Rectal smooth muscle tissue (tissue), 1 donor: Measurements from ENCODE around the gene TP53RK.

Experiments used
- H3K27ac ChIP-seq: one replicate; pipeline ENCODE4 v1.7.0; 2013; ENCODE audit warnings: low read depth, low read length, inconsistent platforms
- H3K27me3 ChIP-seq: one replicate; pipeline ENCODE4 v1.7.0; 2013; ENCODE audit warnings: low read length; ENCODE audit not compliant: control insufficient read depth, insufficient read depth
- H3K36me3 ChIP-seq: one replicate; pipeline ENCODE4 v1.7.0; 2013; ENCODE audit warnings: low read length; ENCODE audit not compliant: control insufficient read depth, insufficient read depth
- H3K4me1 ChIP-seq: one replicate; pipeline ENCODE4 v1.7.0; 2013; ENCODE audit warnings: low read length; ENCODE audit not compliant: control insufficient read depth, insufficient read depth
- H3K4me3 ChIP-seq: one replicate; pipeline ENCODE4 v1.7.0; 2013; ENCODE audit warnings: low read length
- H3K9ac ChIP-seq: one replicate; pipeline ENCODE4 v1.7.0; 2013; ENCODE audit warnings: low read length

TP53RK gene

DNA sequence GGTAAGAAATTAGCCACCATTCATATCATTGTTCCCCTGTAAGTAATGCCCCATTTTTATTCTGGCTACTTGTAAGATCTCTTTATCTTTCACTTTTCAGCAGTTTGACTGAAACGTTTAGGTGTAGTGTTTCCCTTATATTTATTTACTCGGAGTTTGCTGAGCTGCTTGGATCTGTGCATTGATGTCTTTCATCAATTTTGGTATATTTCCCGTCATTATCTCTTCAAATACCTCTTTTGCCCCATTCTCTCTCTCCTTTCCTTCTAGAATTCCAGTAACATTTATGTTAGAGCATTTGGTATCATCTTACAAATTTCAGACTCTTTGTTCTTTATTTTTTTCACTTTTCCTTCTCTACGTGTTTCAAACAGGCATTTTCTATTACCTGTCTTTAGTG is 28.8 kb downstream of the TP53RK start:
- Histone ChIP-seq H3K9ac (no peak overlapping the region), H3K36me3 (no peaks in the 10 kb centered on the region), H3K27me3 (no peaks in the 10 kb centered on the region), H3K27ac (no peak overlapping the region), H3K4me1 (no peaks in the 10 kb centered on the region), H3K4me3 (no peak overlapping the region)

DNA sequence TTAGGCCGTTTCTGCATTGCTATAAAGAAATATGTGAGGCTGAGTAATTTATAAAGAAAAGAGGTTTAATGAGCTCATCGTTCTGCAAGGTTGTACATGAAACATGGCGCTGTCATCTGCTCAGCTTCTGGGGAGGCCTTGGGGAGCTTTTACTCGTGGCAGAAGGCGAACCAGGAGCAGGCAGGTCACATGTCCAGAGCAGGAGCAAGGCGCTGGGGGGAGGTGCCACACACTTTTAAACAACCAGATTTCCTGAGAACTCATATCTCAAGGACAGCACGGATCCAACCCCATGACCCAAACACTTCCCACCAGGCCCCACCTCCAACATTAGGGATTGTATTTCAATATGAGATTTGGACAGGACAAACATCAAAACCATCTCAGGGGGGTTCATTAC is 31.6 kb downstream of the TP53RK start:
- H3K27ac ChIP-seq = no peak overlapping the region
- no peak overlapping the region for H3K9ac ChIP-seq
- H3K4me3 ChIP-seq = no peak overlapping the region
- no peaks in the 10 kb centered on the region for H3K36me3 ChIP-seq
- H3K4me1 ChIP-seq = no peaks in the 10 kb centered on the region
- H3K27me3 ChIP-seq = no peaks in the 10 kb centered on the region

DNA sequence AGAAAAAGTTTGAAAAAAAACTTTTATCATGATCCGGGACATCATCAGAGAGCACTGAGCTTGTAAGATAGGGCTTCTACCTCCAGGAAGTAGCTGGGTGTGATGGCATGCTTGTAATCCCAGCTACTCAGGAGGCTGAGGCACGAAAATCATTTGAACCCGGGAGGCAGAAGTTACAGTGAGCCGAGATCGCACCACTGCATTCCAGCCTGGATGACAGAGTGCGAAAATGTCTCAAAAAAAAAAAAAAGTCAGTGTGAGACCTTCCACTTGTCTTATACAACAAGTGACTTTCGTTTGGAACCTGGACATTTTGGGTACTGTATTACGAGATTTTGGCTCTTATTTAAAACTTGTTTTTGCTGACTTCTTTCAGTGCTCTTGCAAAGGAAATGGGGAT is 32.1 kb downstream of the TP53RK start:
- peaks cover 2% of the 10 kb centered on the region for H3K27me3 ChIP-seq
- no peak overlapping the region for H3K27ac ChIP-seq
- H3K4me1 ChIP-seq = no peaks in the 10 kb centered on the region
- no peaks in the 10 kb centered on the region for H3K36me3 ChIP-seq
- no peak overlapping the region for H3K4me3 ChIP-seq
- no peak overlapping the region for H3K9ac ChIP-seq

DNA sequence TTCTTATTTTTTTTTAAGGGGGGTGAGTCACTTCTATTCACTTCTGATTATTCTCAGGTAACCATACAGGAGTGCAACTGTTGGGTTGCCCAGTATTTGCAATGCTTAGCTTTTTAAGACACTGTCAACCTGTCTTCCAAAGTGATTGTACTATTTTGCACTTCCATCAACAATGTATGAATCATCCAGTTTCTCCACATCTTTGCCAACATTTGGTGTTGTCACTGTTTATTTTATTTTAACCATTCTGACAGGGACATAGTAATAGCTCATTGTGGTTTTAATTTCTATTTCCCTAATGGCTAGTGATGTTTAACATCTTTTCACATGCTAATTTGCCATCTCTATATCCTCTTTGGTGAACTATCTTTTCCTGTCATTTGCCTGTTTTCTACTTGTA is 36.5 kb downstream of the TP53RK start:
- Histone ChIP-seq H3K36me3 (no peaks in the 10 kb centered on the region), H3K27ac (no peak overlapping the region), H3K9ac (no peak overlapping the region), H3K4me3 (no peak overlapping the region), H3K27me3 (peaks cover 8% of the 10 kb centered on the region), H3K4me1 (no peaks in the 10 kb centered on the region)

DNA sequence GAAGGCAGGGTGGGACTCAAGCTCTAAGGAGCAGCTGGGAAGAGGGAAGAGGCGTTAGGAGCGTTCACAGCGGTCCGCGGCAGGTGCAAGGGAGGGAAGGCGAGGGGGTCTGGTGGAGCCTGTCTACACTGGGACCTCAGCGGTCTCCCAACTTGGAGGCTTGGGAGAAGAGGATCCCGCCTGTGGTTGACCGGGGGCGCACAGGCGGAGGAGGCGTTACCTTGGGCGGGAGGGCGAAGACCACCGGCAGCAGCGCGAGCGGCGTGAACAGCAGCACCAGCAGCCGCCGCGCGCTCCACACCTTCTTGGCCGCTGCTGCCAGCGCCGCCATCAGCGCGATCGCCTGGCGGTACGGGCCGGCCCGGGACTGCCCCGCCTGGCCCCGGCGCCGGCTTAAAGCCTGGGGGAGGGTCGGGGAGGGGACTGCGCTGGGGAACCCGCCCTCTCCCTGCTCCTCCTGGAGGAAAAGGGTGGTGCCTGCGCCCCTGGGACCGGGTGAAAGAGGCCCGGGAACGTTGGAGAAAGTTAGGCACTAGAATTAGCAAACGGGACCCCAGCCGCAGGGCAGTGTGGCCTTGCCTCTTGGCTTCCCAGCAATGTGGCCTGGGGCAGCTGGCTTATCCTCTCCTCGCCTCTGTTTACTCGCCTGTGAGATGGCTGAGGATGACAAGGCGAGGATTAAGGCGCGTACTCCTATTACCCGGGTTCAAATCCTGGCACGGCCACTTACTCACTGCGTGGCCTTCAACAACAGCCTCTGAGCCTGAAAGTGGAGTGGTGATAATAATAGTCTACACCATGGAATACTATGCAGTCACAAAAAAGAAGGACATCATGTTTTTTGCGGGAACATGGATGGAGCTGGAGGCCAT is 37.9 kb downstream of the TP53RK start, which contains the start of gene SLC13A3:
Gene SLC13A3 (minus strand): TSS at position 369 of the 872 bp plus-strand sequence. CDS start 38 bp downstream, at position 331.
- Histone ChIP-seq H3K27me3 (peaks cover 8% of the 10 kb centered on the region), H3K4me3 (no peak within 1 kb of the TSS), H3K36me3 (no peaks in the 10 kb centered on the region), H3K4me1 (no peaks in the 10 kb centered on the region), H3K9ac (no peak within 1 kb of the TSS), H3K27ac (no peak within 1 kb of the TSS)

DNA sequence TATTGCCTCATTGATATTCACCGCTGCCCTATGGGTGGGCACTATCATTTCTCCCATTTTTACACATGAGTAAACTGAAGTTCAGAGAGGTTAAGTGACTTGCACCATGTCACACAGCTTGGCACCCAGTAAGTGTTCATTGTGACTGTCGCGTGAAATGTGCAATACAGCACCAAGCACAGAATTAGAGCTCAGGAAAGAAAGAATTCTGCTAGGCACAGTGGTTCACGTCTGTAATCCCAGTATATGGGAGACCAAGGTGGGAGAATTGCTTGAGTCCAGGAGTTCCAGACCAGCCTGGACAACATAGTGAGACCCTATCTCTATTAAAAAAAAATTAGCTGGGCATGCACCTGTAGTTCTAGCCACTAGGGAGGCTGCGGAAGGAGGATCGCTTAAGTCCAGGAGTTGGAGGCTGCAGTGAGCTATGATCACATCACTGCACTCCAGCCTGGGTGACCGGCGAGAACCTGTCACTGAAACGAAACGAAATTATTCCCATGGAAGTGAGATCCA is 38.6 kb downstream of the TP53RK start:
- H3K4me1 ChIP-seq = no peaks in the 10 kb centered on the region
- no peaks in the 10 kb centered on the region for H3K36me3 ChIP-seq
- peaks cover 8% of the 10 kb centered on the region for H3K27me3 ChIP-seq
- no peak overlapping the region for H3K4me3 ChIP-seq
- H3K27ac ChIP-seq = no peak overlapping the region
- no peak overlapping the region for H3K9ac ChIP-seq

DNA sequence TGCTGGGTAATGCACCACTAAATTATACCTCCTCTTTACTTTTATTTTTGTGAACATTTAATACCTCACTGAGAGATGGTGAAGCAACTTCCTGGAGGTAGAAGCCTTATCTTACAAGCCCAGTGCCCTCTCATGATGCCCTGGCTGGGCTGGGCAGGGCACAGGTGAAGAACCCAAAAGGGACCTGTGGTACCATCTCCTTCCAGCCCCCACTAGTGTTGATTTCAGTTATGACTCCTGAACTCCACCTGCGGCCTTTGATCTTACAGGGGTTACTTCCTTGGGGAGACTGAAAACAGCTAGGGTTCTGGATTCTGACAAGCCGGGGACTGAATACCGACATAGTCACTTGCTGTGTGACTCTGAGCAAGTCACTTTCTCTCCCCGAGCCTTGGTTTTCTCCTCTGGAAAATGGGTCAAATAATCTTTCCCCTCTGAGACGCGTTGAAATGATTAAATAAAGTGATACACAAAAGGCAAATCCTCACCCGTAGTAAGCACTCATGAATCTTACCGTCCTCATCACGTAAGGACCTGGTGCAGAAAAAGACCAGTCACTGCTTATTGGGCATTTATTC is 39.2 kb downstream of the TP53RK start:
- Histone ChIP-seq H3K4me1 (no peaks in the 10 kb centered on the region), H3K36me3 (no peaks in the 10 kb centered on the region), H3K27ac (no peak overlapping the region), H3K4me3 (no peak overlapping the region), H3K9ac (no peak overlapping the region), H3K27me3 (peaks cover 8% of the 10 kb centered on the region)

DNA sequence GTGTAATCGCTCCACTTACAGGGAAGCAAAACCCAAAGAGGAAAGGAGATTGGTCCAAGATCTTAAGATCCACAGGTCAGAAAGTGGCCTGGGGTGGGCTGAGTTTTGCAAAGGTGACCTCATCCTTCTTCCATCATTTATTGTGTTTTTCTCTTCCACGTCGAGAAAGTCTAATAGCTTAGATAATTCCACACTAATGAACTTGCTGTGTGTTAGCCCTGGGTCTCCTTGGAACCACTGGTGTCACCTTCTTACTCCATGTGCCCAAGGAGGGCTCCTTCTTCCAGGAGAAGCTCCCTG is 39.6 kb downstream of the TP53RK start:
- no peaks in the 10 kb centered on the region for H3K4me1 ChIP-seq
- H3K4me3 ChIP-seq = no peak overlapping the region
- H3K27me3 ChIP-seq = peaks cover 8% of the 10 kb centered on the region
- no peak overlapping the region for H3K27ac ChIP-seq
- no peak overlapping the region for H3K9ac ChIP-seq
- no peaks in the 10 kb centered on the region for H3K36me3 ChIP-seq

DNA sequence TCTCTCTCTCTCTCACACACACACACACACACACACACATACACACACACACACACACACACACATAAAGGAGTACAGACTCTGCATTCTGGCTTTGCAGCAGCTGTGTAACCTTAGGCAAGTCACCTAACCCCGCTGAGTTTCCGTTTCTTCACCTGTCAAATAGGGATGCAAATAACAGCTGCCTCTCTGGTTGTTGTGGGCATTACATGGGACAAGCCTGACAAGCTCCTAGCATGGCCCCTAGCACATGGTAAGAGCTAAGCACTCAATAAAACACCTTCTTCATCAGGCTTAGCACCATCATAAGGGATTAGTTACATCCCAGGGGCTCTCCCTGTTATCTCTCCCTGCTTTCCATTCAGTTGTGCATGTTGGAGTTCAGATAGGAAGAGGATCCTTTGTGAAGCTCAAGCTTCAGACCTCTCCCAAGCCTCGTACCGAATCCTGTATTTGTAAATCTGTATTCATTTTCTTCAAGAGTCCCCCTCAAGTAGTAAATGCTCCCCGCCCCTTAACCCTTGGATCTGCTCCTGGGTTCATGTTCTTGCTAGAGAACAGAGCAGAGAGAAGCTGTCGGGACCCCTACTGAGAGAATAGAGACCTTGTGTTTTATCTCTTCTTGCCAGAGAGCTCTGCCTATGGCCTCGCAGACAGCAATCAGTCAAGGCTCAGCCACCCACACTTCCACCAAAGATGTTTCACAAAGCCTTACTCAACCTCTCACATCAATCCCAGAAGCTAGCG is 40.2 kb downstream of the TP53RK start:
- Histone ChIP-seq H3K4me1 (no peaks in the 10 kb centered on the region), H3K36me3 (no peaks in the 10 kb centered on the region), H3K27ac (no peak overlapping the region), H3K27me3 (peaks cover 8% of the 10 kb centered on the region), H3K4me3 (no peak overlapping the region), H3K9ac (no peak overlapping the region)

DNA sequence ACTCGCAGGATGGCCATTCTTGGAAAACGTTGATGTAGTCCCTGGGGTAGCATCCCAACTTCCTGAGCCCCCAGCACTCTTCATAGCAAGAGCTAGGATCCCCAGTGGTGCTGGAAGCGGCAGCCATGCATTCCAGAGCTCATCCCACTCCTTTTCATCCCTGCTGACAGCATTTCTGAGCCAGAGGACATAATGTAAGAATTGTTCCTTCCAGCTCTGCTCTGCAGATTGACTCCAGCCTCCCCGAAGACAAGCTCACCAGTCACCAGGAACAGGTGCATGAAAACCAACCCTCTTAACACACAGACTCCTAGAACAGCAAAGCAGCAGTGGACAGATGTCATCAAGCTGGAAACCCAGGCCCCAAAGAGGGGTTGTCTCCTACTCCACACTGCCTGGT is 41.8 kb downstream of the TP53RK start:
- no peak overlapping the region for H3K27ac ChIP-seq
- H3K4me3 ChIP-seq = no peak overlapping the region
- no peaks in the 10 kb centered on the region for H3K36me3 ChIP-seq
- H3K4me1 ChIP-seq = no peaks in the 10 kb centered on the region
- H3K27me3 ChIP-seq = peaks cover 8% of the 10 kb centered on the region
- H3K9ac ChIP-seq = no peak overlapping the region

DNA sequence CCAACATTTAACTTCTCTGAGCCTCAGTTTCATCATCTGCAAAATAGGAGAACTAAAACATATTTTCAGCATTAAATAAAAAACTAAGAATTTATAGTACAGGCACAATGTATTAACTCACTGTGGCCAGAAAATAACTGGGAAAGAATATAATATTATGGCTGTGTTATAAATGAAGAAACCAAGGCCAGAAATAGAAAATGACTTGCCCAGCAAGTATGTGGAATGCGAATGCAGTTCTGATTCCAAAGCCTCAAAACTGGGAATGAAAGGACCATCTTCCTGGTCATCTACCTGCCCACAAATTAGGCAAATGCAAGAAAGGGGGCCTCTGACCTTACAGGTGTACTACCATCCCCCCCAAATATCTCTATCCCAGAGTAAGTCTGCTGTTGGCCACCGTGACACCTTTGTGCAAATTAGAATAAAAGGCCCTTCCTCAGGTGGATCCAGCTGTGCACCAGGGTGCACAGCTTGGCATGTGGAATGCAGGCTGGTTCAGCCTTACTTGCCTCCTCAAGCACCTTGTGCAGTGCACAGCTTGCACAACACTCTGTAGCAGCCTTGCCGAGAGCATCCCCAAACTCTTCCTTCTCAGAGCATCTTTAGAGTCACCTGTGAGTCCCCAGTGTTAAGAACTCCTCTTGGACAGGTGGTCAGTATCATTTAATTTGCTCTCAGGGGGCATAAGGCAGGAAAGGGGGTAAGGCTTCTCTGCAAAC is 42.4 kb downstream of the TP53RK start:
- H3K4me3 ChIP-seq = no peak overlapping the region
- no peak overlapping the region for H3K9ac ChIP-seq
- no peaks in the 10 kb centered on the region for H3K36me3 ChIP-seq
- no peaks in the 10 kb centered on the region for H3K4me1 ChIP-seq
- no peak overlapping the region for H3K27ac ChIP-seq
- H3K27me3 ChIP-seq = peaks cover 6% of the 10 kb centered on the region

DNA sequence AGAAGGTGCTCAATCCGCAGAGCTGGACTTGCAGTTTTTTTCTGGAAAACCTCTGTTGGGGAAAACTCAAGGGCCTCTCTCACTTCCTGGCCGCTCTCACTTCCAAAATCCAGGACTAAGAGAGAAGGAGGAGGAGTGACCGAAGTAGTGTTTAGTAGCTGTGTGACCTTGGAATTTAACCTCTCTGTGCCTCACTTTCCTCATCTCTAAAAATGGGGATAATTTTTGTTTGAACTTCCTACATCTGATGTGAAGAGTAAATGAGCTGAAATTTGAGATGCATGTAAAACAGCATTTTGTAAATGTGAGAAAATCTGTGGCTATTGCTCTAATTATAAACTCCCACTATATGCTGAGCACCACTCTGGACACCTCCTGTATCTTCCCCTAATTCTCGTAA is 43.1 kb downstream of the TP53RK start:
- H3K27me3 ChIP-seq = peaks cover 3% of the 10 kb centered on the region
- H3K27ac ChIP-seq = no peak overlapping the region
- no peaks in the 10 kb centered on the region for H3K36me3 ChIP-seq
- no peak overlapping the region for H3K9ac ChIP-seq
- no peaks in the 10 kb centered on the region for H3K4me1 ChIP-seq
- H3K4me3 ChIP-seq = no peak overlapping the region
